K562 (cell line): ENCODE data around the gene AP1M2. TPM values are rescaled to one million over a fixed set of nuclear protein-coding genes. Genes with fewer than 3 reads are reported as not detected.

Experiments used
- ATAC-seq: fragments of 200-7000 bp; cut with Tn5 transposase; 3 replicates; pipeline ENCODE4 v1.9.1; 2020; ENCODE audit warnings: moderate library complexity
- BruUV-seq: library from RNA; stranded (reverse); fragments of 400-500 nt; replicated peaks from 2 replicates; lab custom pipeline; 2021; lab: Mats Ljungman, UMichigan
- CTCF ChIA-PET: fragments of 300-600 bp; formaldehyde crosslinking; extraction: SDS; loops from one replicate; lab custom pipeline; 2021; ENCODE audit warnings: low intra/inter-chr PET ratio; lab: Yijun Ruan, JAX
- POLR2A ChIA-PET: fragments of 300-600, 350-650 bp; sonication (Branson Sonifier 250); formaldehyde crosslinking; extraction: SDS; loops from one replicate; lab custom pipeline; 2021; ENCODE audit warnings: antibody characterized with exemption, inconsistent platforms; lab: Yijun Ruan, JAX
- DNase-seq, 4 experiments: peaks; one replicate each; pipeline versions ENCODE4 v3.0.0 to v3.0.0-alpha.2; 2011 to 2018; ENCODE audit warnings: low spot score in 3 of 4, mixed read lengths in 3 of 4; ENCODE audit errors: extremely low read depth in 1 of 4
- FAIRE-seq: peaks from 2 replicates; lab custom pipeline; 2011; peaks lifted over from hg19 to GRCh38; lab: Jason Lieb, UNC
- H2AFZ ChIP-seq: 2 replicates; pipeline ENCODE4 v1.6.0; 2011; ENCODE audit warnings: low read depth, low read length, control low read depth, inconsistent platforms
- H3K27ac ChIP-seq: fragments of 200-600 bp; 3 replicates; pipeline ENCODE4 v1.8.0; 2011; ENCODE audit warnings: low read depth, mild to moderate bottlenecking, control low read depth, inconsistent platforms, low read length, moderate library complexity, mixed read lengths; ENCODE audit errors: extremely low read depth
- H3K27me3 ChIP-seq, 2 experiments: fragments of 300-600 bp in 1 of 2; 2 replicates in 1 of 2; 3 replicates in 1 of 2; pipeline versions ENCODE4 v1.6.0 to v1.8.0; 2011; ENCODE audit warnings: inconsistent platforms in 2 of 2, low read length in 2 of 2, mild to moderate bottlenecking in 1 of 2, mixed read lengths in 1 of 2, moderate library complexity in 1 of 2; ENCODE audit not compliant: control insufficient read depth in 2 of 2, insufficient read depth in 2 of 2
- H3K36me3 ChIP-seq: fragments of 300-600 bp; 3 replicates; pipeline ENCODE4 v1.8.0; 2011; ENCODE audit warnings: mild to moderate bottlenecking, low read length, inconsistent platforms; ENCODE audit not compliant: control insufficient read depth, insufficient read depth
- H3K4me1 ChIP-seq, 2 experiments: fragments of 200-600 bp in 1 of 2; replicated peaks in 1 of 2; 2 replicates in 1 of 2; 3 replicates in 1 of 2; pipeline versions ENCODE4 v1.5.1 to v1.8.0; 2011; ENCODE audit warnings: inconsistent platforms in 2 of 2, low read length in 2 of 2, mild to moderate bottlenecking in 1 of 2, mixed read lengths in 1 of 2, moderate library complexity in 1 of 2; ENCODE audit not compliant: control insufficient read depth in 2 of 2, insufficient read depth in 2 of 2
- H3K4me2 ChIP-seq: 2 replicates; pipeline ENCODE4 v1.6.1; 2011; ENCODE audit warnings: low read length, control low read depth, inconsistent platforms, mixed read lengths; ENCODE audit not compliant: insufficient read depth
- H3K4me3 ChIP-seq: fragments of 200-600 bp; sonication (generic), shearing (Covaris generic); 2 replicates; pipeline ENCODE4 v1.5.1; 2016; ENCODE audit warnings: control low read depth, inconsistent platforms
- H3K79me2 ChIP-seq: fragments of 200-600 bp; 3 replicates; pipeline ENCODE4 v1.8.0; 2011; ENCODE audit warnings: low read length, inconsistent platforms; ENCODE audit not compliant: control insufficient read depth, insufficient read depth
- H3K9ac ChIP-seq, 2 experiments: 2 replicates each; pipeline versions ENCODE4 v1.6.0 to v1.6.1; 2011; ENCODE audit warnings: low read depth in 2 of 2, low read length in 2 of 2, control low read depth in 1 of 2, inconsistent platforms in 1 of 2, mild to moderate bottlenecking in 1 of 2, mixed read lengths in 1 of 2; ENCODE audit not compliant: insufficient read depth in 1 of 2
- H3K9me1 ChIP-seq: one replicate; pipeline ENCODE4 v1.6.0; 2011; ENCODE audit warnings: inconsistent platforms, mild to moderate bottlenecking, low read length, moderate library complexity; ENCODE audit not compliant: control insufficient read depth, insufficient read depth
- H3K9me3 ChIP-seq: replicated peaks from 2 replicates; pipeline ENCODE4 v1.5.1; 2011; ENCODE audit warnings: low read depth, low read length, inconsistent platforms; ENCODE audit not compliant: control insufficient read depth, insufficient read depth
- H4K20me1 ChIP-seq: replicated peaks from 2 replicates; pipeline ENCODE4 v1.6.1; 2011; ENCODE audit warnings: low read length, inconsistent platforms, mixed read lengths; ENCODE audit not compliant: control insufficient read depth, insufficient read depth
- BCOR ChIP-seq: fragments of 450-650 bp; IDR thresholded peaks from 2 replicates; pipeline ENCODE4 v1.6.1; 2016
- CCAR2 ChIP-seq: fragments of 200-400 bp; formaldehyde crosslinking; IDR thresholded peaks from 2 replicates; pipeline ENCODE4 v1.6.1; 2017; ENCODE audit warnings: mild to moderate bottlenecking, low read depth, low read length
- CHD4 ChIP-seq: fragments of 200-600 bp; sonication (generic); IDR thresholded peaks from 3 replicates; pipeline ENCODE4 v1.6.1; 2012; ENCODE audit warnings: low read depth, mild to moderate bottlenecking, mixed read lengths, low read length, inconsistent platforms; ENCODE audit not compliant: insufficient read depth, insufficient replicate concordance, poor library complexity, severe bottlenecking
- EGR1 ChIP-seq: fragments of 450-650 bp; conservative IDR thresholded peaks from 2 replicates; pipeline ENCODE4 v1.6.1; 2017; ENCODE audit warnings: mild to moderate bottlenecking
- GATA2 ChIP-seq: sonication (generic); formaldehyde crosslinking; IDR thresholded peaks from 2 replicates; pipeline ENCODE4 v1.4.0; 2020; ENCODE audit warnings: mild to moderate bottlenecking, missing genetic modification reagents
- HDAC8 ChIP-seq: fragments of 450-650 bp; IDR thresholded peaks from 2 replicates; pipeline ENCODE4 v1.6.1; 2016; ENCODE audit warnings: mild to moderate bottlenecking, missing genetic modification characterization, moderate library complexity, missing compliant biosample characterization
- MAZ ChIP-seq, 2 experiments: fragments of 450-650 bp in 1 of 2; sonication (generic) in 1 of 2; formaldehyde crosslinking; IDR thresholded peaks in 1 of 2; conservative IDR thresholded peaks in 1 of 2; 2 replicates each; pipeline versions ENCODE4 v1.4.0 to v1.5.0; 2020; ENCODE audit warnings: mild to moderate bottlenecking in 1 of 2, missing genetic modification reagents in 1 of 2
- MEIS2 ChIP-seq: fragments of 450-650 bp; IDR thresholded peaks from 2 replicates; pipeline ENCODE4 v1.6.1; 2014; ENCODE audit warnings: mild to moderate bottlenecking; ENCODE audit not compliant: partially characterized antibody
- NCOA1 ChIP-seq: fragments of 450-650 bp; IDR thresholded peaks from 2 replicates; pipeline ENCODE4 v1.6.1; 2016; ENCODE audit warnings: low read depth
- NELFE ChIP-seq: IDR thresholded peaks from 2 replicates; pipeline ENCODE4 v1.6.1; 2011; ENCODE audit warnings: mild to moderate bottlenecking; ENCODE audit not compliant: insufficient read depth, insufficient read length
- SP1 ChIP-seq: sonication (generic); formaldehyde crosslinking; IDR thresholded peaks from 2 replicates; pipeline ENCODE4 v1.8.1; 2022; ENCODE audit warnings: mild to moderate bottlenecking, missing genetic modification reagents
- THAP12 ChIP-seq: fragments of 250-450 bp; sonication (Bioruptor Pico); IDR thresholded peaks from 2 replicates; pipeline ENCODE4 v1.9.0; 2021; ENCODE audit warnings: mild to moderate bottlenecking, inconsistent platforms
- ZBTB2 ChIP-seq: fragments of 450-650 bp; IDR thresholded peaks from 2 replicates; pipeline ENCODE4 v1.6.1; 2016; ENCODE audit warnings: antibody characterized with exemption
- ZNF263 ChIP-seq: sonication (generic); formaldehyde crosslinking; IDR thresholded peaks from 2 replicates; pipeline ENCODE4 v1.8.0; 2022; ENCODE audit warnings: mild to moderate bottlenecking, missing genetic modification reagents, borderline replicate concordance
- ZNF583 ChIP-seq: fragments of 250-450 bp; sonication (Bioruptor Pico); IDR thresholded peaks from 2 replicates; pipeline ENCODE4 v1.4.0; 2020
- WGBS: fragments of 100-300 bp; shearing (Covaris generic); methylation state at CpG from one replicate; pipeline ENCODE4 v1.1.6; 2016; ENCODE audit warnings: low coverage, mixed read lengths; ENCODE audit not compliant: insufficient coverage; ENCODE audit errors: missing lambda C conversion rate; 5-methylcytosine and 5-hydroxymethylcytosine counted together
- in situ Hi-C: fragments of 300-500 bp; cut with MboI; formaldehyde crosslinking; loops from 4 replicates; pipeline ENCODE4 v1.15.0; 2018; ENCODE audit warnings: inconsistent platforms, mixed read lengths
- intact Hi-C: fragments of 100-400 bp; cut with micrococcal nuclease; formaldehyde crosslinking; loops from 2 replicates; pipeline ENCODE4 v1.14.2; 2022
- polyA plus RNA-seq, 8 experiments: library from polyadenylated mRNA; depleted of rRNA in 4 of 8; stranded (reverse) in 5 of 8; unstranded in 3 of 8; fragments of >200 nt; fragmentation: Nextera tagmentation in 2 of 8; fragmentation: Illumina TruSeq in 1 of 8; extraction: Ambion mirVana in 2 of 8; extraction: Trizol in 1 of 8; gene quantifications; 2 replicates each; pipeline versions ENCODE4 v1.2.1 to v1.2.3, GENCODE V29; 2011 to 2014; ENCODE audit warnings: inconsistent platforms in 1 of 8, missing spikeins in 1 of 8
- total RNA-seq, 7 experiments: library from RNA; depleted of rRNA in 6 of 7; stranded (reverse); fragments of >200 nt in 6 of 7; fragmentation: Illumina TruSeq in 2 of 7; extraction: Trizol in 2 of 7; gene quantifications; 2 replicates each; pipeline versions ENCODE4 v1.2.1 to v1.2.3, GENCODE V29; 2011 to 2021; ENCODE audit warnings: low replicate concordance in 1 of 7

The AP1M2 gene
- total and polyA plus RNA-seq, 9 of the 15 experiments (the other 6 are each of a cell fraction or from before 2014, with no cell fraction given): 0.33 to 1.4 (median 0.89) TPM; not detected in 1

GRCh38 chr19:10603084-10603872 is 16.2 kb upstream of the AP1M2 start (continued):
- no peak for TF ChIP-seq NELFE
- TF ChIP-seq MEIS2: no peak
- TF ChIP-seq, all 486 proteins: peak for 18

- H3K9me3 ChIP-seq: no peaks in the 10 kb centered on the region
- peak overlapping the region; percentile 96 for H2AFZ ChIP-seq
- no peaks in the 10 kb centered on the region for H3K9me1 ChIP-seq
- DNase-seq: peak; percentile 86 to 99 (median 98)
- peak overlapping the region; percentile 98 for H3K4me3 ChIP-seq
- H3K27ac ChIP-seq: peak overlapping the region; percentile 91
- intact Hi-C loops (loop anchor here (2.0 kb wide), 1 partner anchor 14 kb away; no protein-coding TSS in a partner anchor), in situ Hi-C loops (no loop called here)
- H3K4me2 ChIP-seq: peak overlapping the region; percentile 96
- H3K79me2 ChIP-seq: peaks cover 27% of the 10 kb centered on the region
- ChIA-PET POLR2A (interaction anchor here (0.7 to 1.6 kb wide), 7 partner anchors 9 to 214 kb away, joined by 3 to 15 read pairs (median 6); no protein-coding TSS in a partner anchor), CTCF (interaction anchor here (0.6 kb wide), 1 partner anchor 104 kb away, joined by 3 read pairs; no protein-coding TSS in a partner anchor)
- peak; percentile 97 for ATAC-seq
- peaks cover 24 to 29% of the 10 kb centered on the region in 2 experiments for H3K4me1 ChIP-seq
- FAIRE-seq: no peak
- H3K9ac ChIP-seq: peak overlapping the region; percentile 90 to 95
- peaks cover 4 to 9% of the 10 kb centered on the region in 2 experiments; a peak in 3 of 5 replicates for H3K27me3 ChIP-seq
- no TSS peak for BruUV-seq
- 0% methylated on average over 8 of the region's 76 CpGs for WGBS
- H3K36me3 ChIP-seq: no peaks in the 10 kb centered on the region
- no peaks in the 10 kb centered on the region for H4K20me1 ChIP-seq
- peak; percentile 74; the same call in 1 of the 2 replicates for TF ChIP-seq THAP12 (CRISPR knock-in tag)
- no peak for TF ChIP-seq ZNF583 (CRISPR knock-in tag)
- TF ChIP-seq SP1 (CRISPR knock-in tag): peak; percentile 72; the same call in 1 of the 2 replicates
- no peak for TF ChIP-seq HDAC8
- no peak for TF ChIP-seq CCAR2
- 0 out of 2 replicates have a peak, but pooled peaks have one; percentile 25 for TF ChIP-seq NCOA1
- peak; percentile 88 for TF ChIP-seq BCOR
- TF ChIP-seq MAZ (CRISPR knock-in tag; conservative IDR thresholded peaks at IDR 0.05 in 1 of 2, IDR thresholded peaks at IDR 0.05 in 1 of 2): peak; percentile 52 to 94; a peak in 3 of 4 replicates
- peak; percentile 74 for TF ChIP-seq ZBTB2
- TF ChIP-seq ZNF263 (CRISPR knock-in tag): 0 out of 2 replicates have a peak, but pooled peaks have one; percentile 11
- TF ChIP-seq CHD4: peak; percentile 46
- peak; percentile 53; the same call in 1 of the 2 replicates for TF ChIP-seq GATA2 (CRISPR knock-in tag)
- TF ChIP-seq EGR1: no peak; the same call in none of the 2 replicates
Observed at GRCh38 chr19:10602330-10603083, 15.4 kb upstream of the AP1M2 start.
